ENCODE measurements around the gene RHBG.
A peak's percentile ranks its signal among the peaks of the same experiment; 100 is the strongest.
"Not testable (repeated sequence)": the region's sequence is repeated elsewhere in the genome, so short reads cannot be mapped to it uniquely, and the experiment has no call there.

Gene RHBG

GRCh38 chr1:156368889-156369684, at the start of gene RHBG:
Gene RHBG, plus strand, starts transcription at chr1:156369211. Its CDS starts 39 bp downstream, at chr1:156369250.
- no peak for DNase-seq

GRCh38 chr1:156319664-156320063, 49.3 kb upstream of the RHBG start:
- DNase-seq: peak; percentile 52

- DNase-seq: no peak
Observed at GRCh38 chr1:156320560-156320959, 48.5 kb upstream of the RHBG start.

- not testable (repeated sequence) for DNase-seq
Observed at GRCh38 chr1:156323179-156323578, 45.8 kb upstream of the RHBG start.

- DNase-seq: no peak
Observed at GRCh38 chr1:156336242-156336641, 32.8 kb upstream of the RHBG start.

GRCh38 chr1:156337052-156337887, 31.7 kb upstream of the RHBG start:
- DNase-seq: no peak

- no peak for DNase-seq
Observed at GRCh38 chr1:156337888-156338179, 31.2 kb upstream of the RHBG start.

- peak; percentile 100 for DNase-seq
Observed at GRCh38 chr1:156338180-156338976, 30.6 kb upstream of the RHBG start, which contains the start of the genes CCT3 and TSACC. Gene CCT3, minus strand, starts transcription at chr1:156338292. Its CDS starts 108 bp downstream, at chr1:156338184. Gene TSACC, plus strand, starts transcription at chr1:156338526. Its CDS starts 1,232 bp downstream, at chr1:156339758.

- DNase-seq: no peak
Observed at GRCh38 chr1:156342166-156342955, 26.6 kb upstream of the RHBG start.

GRCh38 chr1:156344409-156344808, 24.6 kb upstream of the RHBG start:
- DNase-seq: no peak

- DNase-seq: not testable (repeated sequence)
Observed at GRCh38 chr1:156346035-156346434, 23.0 kb upstream of the RHBG start.

GRCh38 chr1:156346636-156347035, 22.4 kb upstream of the RHBG start:
- DNase-seq: no peak

GRCh38 chr1:156347331-156347730, 21.7 kb upstream of the RHBG start:
- DNase-seq: no peak

- DNase-seq: not testable (repeated sequence)
Observed at GRCh38 chr1:156352481-156352880, 16.5 kb upstream of the RHBG start.

GRCh38 chr1:156356262-156356874, 12.6 kb upstream of the RHBG start:
- no peak for DNase-seq

- DNase-seq: peak; percentile 76
Observed at GRCh38 chr1:156356875-156357534, 12.0 kb upstream of the RHBG start.

GRCh38 chr1:156357977-156358376, 11.0 kb upstream of the RHBG start:
- no peak for DNase-seq

- no peak for DNase-seq
Observed at GRCh38 chr1:156358641-156359040, 10.4 kb upstream of the RHBG start.

- DNase-seq: no peak
Observed at GRCh38 chr1:156359249-156359648, 9.8 kb upstream of the RHBG start.

- no peak for DNase-seq
Observed at GRCh38 chr1:156359973-156360372, 9.0 kb upstream of the RHBG start.

- no peak for DNase-seq
Observed at GRCh38 chr1:156360534-156360933, 8.5 kb upstream of the RHBG start.

Data from CD4-positive, alpha-beta T cell treated with Interleukin-17A for 1 hour (primary cell).